Measurements from ENCODE around the gene RAPGEF1.
"Not testable (repeated sequence)": the region's sequence is repeated elsewhere in the genome, so short reads cannot be mapped to it uniquely, and the experiment has no call there.

Gene RAPGEF1

DNA sequence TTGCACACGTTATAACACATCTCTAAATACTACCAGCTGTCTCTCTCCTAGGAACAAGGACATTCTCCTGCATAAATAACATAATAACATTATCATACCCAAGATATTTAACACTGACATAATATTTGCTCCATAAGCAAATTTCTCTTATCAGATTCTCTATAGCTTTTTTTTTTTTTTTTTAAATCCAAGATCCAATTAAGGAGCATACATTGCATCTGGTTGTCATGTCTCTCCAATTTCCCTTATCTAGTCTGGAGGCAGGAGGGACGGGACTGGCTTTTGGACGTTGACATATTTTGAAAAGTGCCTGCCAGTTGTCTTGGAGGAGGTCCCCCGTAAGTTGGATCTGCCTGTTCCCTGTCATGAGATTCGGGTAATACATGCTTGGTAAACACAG lies 76.6 kb downstream of the RAPGEF1 start:
- WGBS = 93% methylated on average over 5 of the region's 5 CpGs
- H3K9me3 ChIP-seq (ENCODE audit: insufficient read depth, low read depth, low read length) = peaks cover 4% of the 10 kb centered on the region; the same call in 1 of the 2 replicates
- peaks cover 28% of the 10 kb centered on the region for H3K4me1 ChIP-seq (ENCODE audit: insufficient read depth, low read length)
- H3K27ac ChIP-seq (ENCODE audit: low read depth, low read length) = no peak overlapping the region
- H3K36me3 ChIP-seq (ENCODE audit: insufficient read depth, low read length) = no peaks in the 10 kb centered on the region
- H3K4me3 ChIP-seq (ENCODE audit: low read length) = no peak overlapping the region
- no peaks in the 10 kb centered on the region for H3K27me3 ChIP-seq (ENCODE audit: insufficient read depth, low read length)
- H3K9ac ChIP-seq (ENCODE audit: low read depth, low read length) = no peak overlapping the region

DNA sequence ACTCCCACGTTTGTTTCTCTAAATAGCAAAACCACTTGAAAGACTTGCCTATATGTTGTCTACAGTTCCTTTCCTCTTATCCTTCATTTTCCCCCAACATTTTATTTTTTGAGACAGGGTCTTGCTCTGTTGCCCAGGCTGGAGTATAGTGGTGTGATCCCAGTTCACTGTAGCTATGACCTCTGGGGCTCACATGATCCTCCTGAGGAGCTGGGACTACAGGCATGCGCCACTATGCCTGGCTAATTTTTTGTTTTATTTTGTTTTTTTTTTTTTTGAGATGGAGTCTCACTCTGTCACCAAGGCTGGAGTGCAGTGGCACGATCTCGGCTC lies 77.6 kb downstream of the RAPGEF1 start:
- H3K4me1 ChIP-seq (ENCODE audit: insufficient read depth, low read length) = peaks cover 35% of the 10 kb centered on the region

GRCh38 chr9:131661568-131662288 lies 78.1 kb downstream of the RAPGEF1 start:
- Histone ChIP-seq H3K27ac (ENCODE audit: low read depth, low read length) (peak overlapping the region; percentile 83; the same call in 1 of the 2 replicates), H3K36me3 (ENCODE audit: insufficient read depth, low read length) (no peaks in the 10 kb centered on the region), H3K27me3 (ENCODE audit: insufficient read depth, low read length) (no peaks in the 10 kb centered on the region)

More for the DNA sequence above, 77.6 kb downstream of the RAPGEF1 start:
- not testable (repeated sequence) for H3K9ac ChIP-seq (ENCODE audit: low read depth, low read length); H3K9me3 ChIP-seq (ENCODE audit: insufficient read depth, low read depth, low read length); H3K4me3 ChIP-seq (ENCODE audit: low read length); H3K27ac ChIP-seq (ENCODE audit: low read depth, low read length); H3K36me3 ChIP-seq (ENCODE audit: insufficient read depth, low read length); H3K27me3 ChIP-seq (ENCODE audit: insufficient read depth, low read length)
- WGBS = 90% methylated on average over 4 of the region's 4 CpGs

DNA sequence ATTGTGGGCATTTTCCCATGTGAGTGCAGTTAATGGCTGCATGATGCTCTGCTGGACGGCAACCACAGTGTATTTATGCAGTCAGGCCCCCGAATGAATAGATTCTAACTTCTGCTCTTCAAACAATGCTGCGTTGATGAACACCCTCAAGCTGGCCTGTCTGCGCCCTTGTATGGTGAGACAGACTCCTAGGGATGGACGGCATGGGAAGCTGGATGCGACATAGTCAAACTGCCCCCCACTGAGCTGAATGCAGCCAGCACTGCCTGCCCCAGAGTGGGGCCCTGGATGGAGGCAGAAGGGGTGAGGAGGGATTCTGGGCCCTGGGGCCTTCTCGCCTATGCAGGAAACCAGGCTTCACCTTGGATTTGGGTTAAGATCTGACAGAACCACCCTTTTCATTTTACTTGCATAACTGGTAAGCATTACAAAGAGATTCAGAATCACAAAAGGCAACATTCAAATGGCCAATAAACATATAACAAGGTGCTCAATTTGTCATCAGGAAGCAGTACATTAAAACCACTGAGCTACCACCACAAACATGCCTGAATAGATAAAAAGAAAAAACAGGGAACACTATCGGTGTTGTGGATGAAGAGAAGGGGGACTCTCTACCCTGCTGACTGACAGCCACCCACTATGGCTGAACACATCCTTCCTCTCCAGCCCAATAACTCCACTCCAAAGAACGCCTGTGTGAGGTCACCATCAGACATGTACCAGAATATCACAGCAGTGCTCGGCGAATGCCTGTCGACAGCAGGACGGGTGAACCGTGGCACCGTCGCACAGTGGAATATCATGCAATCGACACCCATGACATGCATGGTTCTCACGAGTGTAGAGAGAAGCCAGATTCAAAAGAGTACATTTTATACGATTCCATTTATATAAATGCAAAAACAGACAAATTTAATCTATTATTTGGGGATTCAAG lies 79.1 kb downstream of the RAPGEF1 start:
- Histone ChIP-seq H3K9ac (ENCODE audit: low read depth, low read length) (no peak overlapping the region), H3K27me3 (ENCODE audit: insufficient read depth, low read length) (no peaks in the 10 kb centered on the region), H3K27ac (ENCODE audit: low read depth, low read length) (peak overlapping the region; percentile 83), H3K36me3 (ENCODE audit: insufficient read depth, low read length) (no peaks in the 10 kb centered on the region), H3K4me1 (ENCODE audit: insufficient read depth, low read length) (peaks cover 35% of the 10 kb centered on the region), H3K4me3 (ENCODE audit: low read length) (no peak overlapping the region), H3K9me3 (ENCODE audit: insufficient read depth, low read depth, low read length) (peaks cover 4% of the 10 kb centered on the region; the same call in 1 of the 2 replicates)
- 60% methylated on average over 17 of the region's 19 CpGs for WGBS

More at GRCh38 chr9:131661568-131662288, 78.1 kb downstream of the RAPGEF1 start:
- H3K4me3 ChIP-seq (ENCODE audit: low read length) = no peak overlapping the region
- peaks cover 4% of the 10 kb centered on the region; the same call in 1 of the 2 replicates for H3K9me3 ChIP-seq (ENCODE audit: insufficient read depth, low read depth, low read length)
- H3K9ac ChIP-seq (ENCODE audit: low read depth, low read length) = no peak overlapping the region
- peaks cover 35% of the 10 kb centered on the region for H3K4me1 ChIP-seq (ENCODE audit: insufficient read depth, low read length)
- WGBS = 82% methylated on average over 6 of the region's 6 CpGs

DNA sequence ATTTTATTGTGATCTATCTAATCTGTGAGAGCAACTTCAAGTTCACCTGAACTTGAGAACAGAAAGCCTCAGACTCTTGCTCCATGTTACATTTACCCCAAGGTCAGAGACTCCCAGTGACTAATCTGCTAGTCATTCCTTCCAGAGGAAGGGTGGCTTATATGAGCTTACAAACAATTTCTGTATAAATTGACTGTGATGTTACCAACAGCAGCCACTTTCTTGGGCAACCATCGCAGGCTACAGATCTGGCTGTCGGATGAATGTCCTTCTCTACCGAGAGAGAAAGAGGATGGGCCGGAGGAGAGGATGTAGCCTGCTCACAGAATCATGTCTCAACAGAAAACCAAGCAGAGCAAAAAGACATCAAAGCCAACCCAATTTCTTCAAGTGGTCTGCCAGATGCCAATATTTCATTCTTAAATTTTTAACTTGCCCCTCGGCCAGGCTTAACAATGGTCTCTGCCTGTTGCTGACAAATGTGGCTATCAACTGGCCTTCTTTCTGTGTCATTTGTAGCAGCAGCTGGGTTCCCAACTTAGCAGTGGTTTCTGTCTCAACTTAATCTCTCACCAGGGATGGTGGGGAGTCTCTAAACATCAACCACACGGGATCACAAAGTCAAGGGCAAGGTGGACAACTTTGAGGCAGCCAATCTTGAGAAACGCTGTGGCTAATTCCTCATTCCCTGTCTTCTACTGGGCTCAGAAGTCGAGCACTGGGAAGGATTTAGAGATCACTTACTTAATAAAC lies 81.3 kb downstream of the RAPGEF1 start:
- Histone ChIP-seq H3K27ac (ENCODE audit: low read depth, low read length) (no peak overlapping the region), H3K9me3 (ENCODE audit: insufficient read depth, low read depth, low read length) (no peaks in the 10 kb centered on the region), H3K4me1 (ENCODE audit: insufficient read depth, low read length) (peaks cover 35% of the 10 kb centered on the region), H3K36me3 (ENCODE audit: insufficient read depth, low read length) (no peaks in the 10 kb centered on the region), H3K27me3 (ENCODE audit: insufficient read depth, low read length) (no peaks in the 10 kb centered on the region), H3K4me3 (ENCODE audit: low read length) (no peak overlapping the region), H3K9ac (ENCODE audit: low read depth, low read length) (no peak overlapping the region)
- WGBS = 91% methylated on average over 7 of the region's 8 CpGs

DNA sequence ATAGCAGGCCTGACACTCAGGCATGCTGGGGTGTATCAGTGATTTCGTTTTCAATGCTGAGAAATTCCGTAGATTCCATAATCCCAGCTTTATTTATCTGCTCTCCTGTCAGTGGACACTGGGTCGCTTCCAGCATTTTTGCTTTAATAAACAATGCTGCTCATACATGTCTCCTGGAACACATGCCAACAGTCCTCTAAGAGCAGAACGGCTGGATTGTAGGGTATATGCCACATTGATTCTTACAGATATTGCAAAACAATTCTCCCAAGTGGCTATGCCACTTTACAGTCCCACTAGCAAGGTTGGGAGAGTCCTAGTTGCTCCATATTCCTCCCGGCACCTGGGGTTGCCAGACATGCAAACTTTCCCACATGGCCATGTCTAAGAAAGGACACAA lies 81.9 kb downstream of the RAPGEF1 start:
- no peaks in the 10 kb centered on the region for H3K9me3 ChIP-seq (ENCODE audit: insufficient read depth, low read depth, low read length)
- no peak overlapping the region for H3K27ac ChIP-seq (ENCODE audit: low read depth, low read length)
- no peak overlapping the region for H3K9ac ChIP-seq (ENCODE audit: low read depth, low read length)
- H3K36me3 ChIP-seq (ENCODE audit: insufficient read depth, low read length) = no peaks in the 10 kb centered on the region
- H3K27me3 ChIP-seq (ENCODE audit: insufficient read depth, low read length) = no peaks in the 10 kb centered on the region
- WGBS = 94% methylated on average over 5 of the region's 5 CpGs
- H3K4me1 ChIP-seq (ENCODE audit: insufficient read depth, low read length) = peaks cover 35% of the 10 kb centered on the region
- no peak overlapping the region for H3K4me3 ChIP-seq (ENCODE audit: low read length)

- no peaks in the 10 kb centered on the region for H3K36me3 ChIP-seq (ENCODE audit: insufficient read depth, low read length)
- no peak overlapping the region for H3K4me3 ChIP-seq (ENCODE audit: low read length)
- H3K9ac ChIP-seq (ENCODE audit: low read depth, low read length) = no peak overlapping the region
- WGBS = 95% methylated on average over 8 of the region's 8 CpGs
- peaks cover 35% of the 10 kb centered on the region for H3K4me1 ChIP-seq (ENCODE audit: insufficient read depth, low read length)
- H3K27me3 ChIP-seq (ENCODE audit: insufficient read depth, low read length) = no peaks in the 10 kb centered on the region
- H3K27ac ChIP-seq (ENCODE audit: low read depth, low read length) = no peak overlapping the region
- no peaks in the 10 kb centered on the region for H3K9me3 ChIP-seq (ENCODE audit: insufficient read depth, low read depth, low read length)
Measured at GRCh38 chr9:131657456-131657855, 82.4 kb downstream of the RAPGEF1 start.

DNA sequence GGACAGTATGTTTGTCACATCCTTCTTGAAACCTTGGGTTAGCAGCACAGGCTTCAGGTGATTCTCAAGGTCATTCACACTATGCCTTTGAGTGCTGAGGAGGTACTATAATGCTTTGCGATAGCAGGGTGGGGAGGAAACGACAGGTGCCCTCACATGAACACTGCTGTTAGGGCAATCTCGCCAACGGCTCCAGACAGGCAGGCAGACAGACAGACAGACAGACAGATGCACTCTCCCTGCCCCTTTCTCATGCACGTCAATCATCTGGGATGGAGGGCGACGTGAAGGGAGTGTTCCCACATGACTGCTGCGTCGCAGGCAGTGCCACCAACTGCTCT lies 82.9 kb downstream of the RAPGEF1 start:
- Histone ChIP-seq H3K9ac (ENCODE audit: low read depth, low read length) (no peak overlapping the region), H3K9me3 (ENCODE audit: insufficient read depth, low read depth, low read length) (no peaks in the 10 kb centered on the region), H3K36me3 (ENCODE audit: insufficient read depth, low read length) (no peaks in the 10 kb centered on the region), H3K27me3 (ENCODE audit: insufficient read depth, low read length) (no peaks in the 10 kb centered on the region), H3K4me3 (ENCODE audit: low read length) (no peak overlapping the region), H3K4me1 (ENCODE audit: insufficient read depth, low read length) (peaks cover 32% of the 10 kb centered on the region), H3K27ac (ENCODE audit: low read depth, low read length) (no peak overlapping the region)
- WGBS = 92% methylated on average over 9 of the region's 9 CpGs

- H3K36me3 ChIP-seq (ENCODE audit: insufficient read depth, low read length) = no peaks in the 10 kb centered on the region
- no peaks in the 10 kb centered on the region for H3K27me3 ChIP-seq (ENCODE audit: insufficient read depth, low read length)
- H3K4me3 ChIP-seq (ENCODE audit: low read length) = no peak overlapping the region
- 96% methylated on average over 9 of the region's 9 CpGs for WGBS
- no peak overlapping the region for H3K27ac ChIP-seq (ENCODE audit: low read depth, low read length)
- H3K9ac ChIP-seq (ENCODE audit: low read depth, low read length) = no peak overlapping the region
- H3K4me1 ChIP-seq (ENCODE audit: insufficient read depth, low read length) = peaks cover 27% of the 10 kb centered on the region
- H3K9me3 ChIP-seq (ENCODE audit: insufficient read depth, low read depth, low read length) = no peaks in the 10 kb centered on the region
Measured at GRCh38 chr9:131656356-131657036, 83.4 kb downstream of the RAPGEF1 start.

- not testable (repeated sequence) for H3K4me1 ChIP-seq (ENCODE audit: insufficient read depth, low read length); H3K9me3 ChIP-seq (ENCODE audit: insufficient read depth, low read depth, low read length); H3K27ac ChIP-seq (ENCODE audit: low read depth, low read length); H3K36me3 ChIP-seq (ENCODE audit: insufficient read depth, low read length); H3K4me3 ChIP-seq (ENCODE audit: low read length); H3K27me3 ChIP-seq (ENCODE audit: insufficient read depth, low read length); H3K9ac ChIP-seq (ENCODE audit: low read depth, low read length)
- 96% methylated on average over 5 of the region's 5 CpGs for WGBS
Measured at GRCh38 chr9:131654369-131654768, 85.5 kb downstream of the RAPGEF1 start.

Data from HUES64 (cell line).